Fibroblast of peridontal ligament (primary cell): ENCODE data around the gene SRGAP2C.
"Not testable (repeated sequence)": the region's sequence is repeated elsewhere in the genome, so short reads cannot be mapped to it uniquely, and the experiment has no call there.

Source experiments
- DNase-seq: peaks from one replicate; pipeline ENCODE4 v3.0.0-alpha.2; 2010; ENCODE audit errors: extremely low read depth

SRGAP2C gene

DNA sequence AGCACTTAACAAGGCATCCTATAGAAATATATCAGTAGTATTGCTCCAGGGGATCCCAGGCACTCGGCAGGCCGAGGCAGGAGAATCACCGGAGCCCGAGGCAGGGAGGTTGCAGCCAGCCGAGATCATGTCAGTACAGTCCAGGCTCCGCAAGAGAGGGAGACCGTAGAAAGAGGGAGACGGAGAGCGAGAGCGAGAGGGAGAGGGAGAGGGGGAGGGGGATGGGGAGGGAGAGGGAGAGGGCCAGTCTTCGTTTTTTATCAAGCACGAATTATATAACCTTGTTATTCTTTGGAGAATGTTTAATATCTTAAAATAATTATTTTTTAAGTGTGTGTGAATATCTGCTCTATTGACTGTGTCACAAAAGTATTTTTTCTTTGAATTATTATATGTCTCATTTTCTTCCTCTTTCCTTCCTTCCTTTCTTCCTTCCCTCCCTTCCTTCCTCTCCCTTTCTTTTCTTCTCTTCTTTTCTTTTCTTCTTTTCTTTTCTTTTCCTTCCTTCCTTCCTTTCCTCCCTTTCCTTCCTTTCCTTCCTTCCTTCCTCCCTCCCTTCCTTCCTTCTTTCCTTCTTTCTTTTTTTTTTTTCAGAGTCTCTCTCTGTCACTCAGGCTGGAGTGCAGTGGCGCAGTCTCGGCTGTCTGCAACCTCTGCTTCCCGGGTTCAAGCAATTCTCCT is 233.7 kb downstream of the SRGAP2C start:
- DNase-seq = no peak

DNA sequence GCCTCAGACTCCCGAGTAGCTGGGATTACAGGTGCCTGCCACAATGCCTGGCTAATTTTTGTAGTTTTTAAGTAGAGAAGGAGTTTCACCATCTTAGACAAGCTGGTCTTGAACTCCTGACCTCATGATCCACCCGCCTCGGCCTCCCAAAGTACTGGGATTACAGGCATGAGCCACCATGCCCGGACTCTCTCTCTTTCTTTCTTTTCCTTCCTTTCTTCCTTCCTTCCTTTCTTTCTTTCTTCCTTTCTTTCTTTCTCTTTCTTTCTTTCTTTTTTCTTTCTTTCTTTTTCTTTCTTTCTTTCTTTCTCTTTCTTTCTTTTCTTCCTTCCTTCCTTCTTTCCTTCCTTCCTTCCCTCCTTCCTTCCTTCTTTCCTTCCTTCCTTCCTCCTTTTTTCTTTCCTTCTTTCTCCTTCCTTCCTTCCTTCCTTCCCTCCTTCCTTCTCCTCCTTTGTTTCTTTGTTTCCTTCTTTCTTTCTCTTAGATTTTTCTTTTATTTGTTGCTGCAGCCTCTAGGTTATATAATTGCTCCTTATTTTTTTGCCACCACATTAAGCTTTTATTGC is 234.4 kb downstream of the SRGAP2C start:
- DNase-seq = not testable (repeated sequence)

DNA sequence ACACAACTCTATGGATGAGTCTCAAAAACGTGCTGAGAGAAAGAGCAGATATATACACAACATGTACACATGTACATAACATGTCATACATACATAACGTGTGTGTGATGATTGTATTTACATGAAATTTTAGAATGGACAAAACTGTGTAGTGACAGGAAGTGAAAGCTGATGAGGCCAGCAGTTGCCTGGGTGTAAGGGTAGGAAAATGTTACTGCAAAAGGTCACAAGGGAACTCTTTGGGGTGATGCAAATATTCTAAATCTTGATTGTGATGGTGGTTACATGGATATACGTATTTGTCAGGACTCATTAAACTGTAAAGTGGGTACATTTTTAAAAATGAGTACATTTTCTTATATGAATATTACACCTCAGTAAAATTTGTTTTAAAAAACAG is 236.7 kb downstream of the SRGAP2C start:
- not testable (repeated sequence) for DNase-seq

DNA sequence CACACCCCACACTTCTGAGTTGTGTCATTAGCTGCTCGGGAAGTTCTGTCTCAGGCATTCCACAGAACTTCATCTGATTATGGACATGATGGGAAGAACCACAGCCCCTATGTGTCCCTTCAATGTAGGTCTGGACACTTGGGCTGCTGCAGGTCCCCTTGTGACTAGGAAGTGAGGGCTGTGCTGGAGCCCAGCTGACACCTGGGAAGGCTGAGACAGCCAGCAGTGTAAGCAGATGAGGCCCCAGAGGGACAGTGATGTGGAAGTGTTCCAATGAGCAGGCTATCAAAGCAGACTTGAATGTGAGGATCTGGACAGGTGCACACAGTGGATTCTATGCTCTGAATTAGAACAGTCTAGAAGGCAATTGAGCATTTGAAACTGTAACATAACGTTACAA is 239.2 kb downstream of the SRGAP2C start:
- DNase-seq = not testable (repeated sequence)

DNA sequence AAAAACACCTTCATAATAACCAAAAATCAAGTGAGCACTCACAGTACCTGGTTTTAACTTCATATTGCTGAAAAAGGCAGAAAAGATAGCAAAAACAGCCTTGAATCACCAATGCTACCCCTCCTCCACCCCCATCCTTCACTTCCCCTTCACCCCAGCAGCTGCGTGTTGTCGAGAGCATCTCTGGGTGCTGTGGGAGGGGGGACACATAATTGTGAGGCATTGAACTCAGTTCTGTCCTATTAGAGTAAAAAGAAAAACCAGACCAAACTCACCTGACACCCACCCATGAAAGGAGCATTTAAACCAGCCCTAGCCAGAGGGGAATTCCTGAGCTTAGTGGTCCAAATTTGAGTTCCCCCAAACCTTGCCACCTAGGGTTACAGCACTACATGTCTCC is 248.7 kb downstream of the SRGAP2C start:
- DNase-seq = not testable (repeated sequence)

DNA sequence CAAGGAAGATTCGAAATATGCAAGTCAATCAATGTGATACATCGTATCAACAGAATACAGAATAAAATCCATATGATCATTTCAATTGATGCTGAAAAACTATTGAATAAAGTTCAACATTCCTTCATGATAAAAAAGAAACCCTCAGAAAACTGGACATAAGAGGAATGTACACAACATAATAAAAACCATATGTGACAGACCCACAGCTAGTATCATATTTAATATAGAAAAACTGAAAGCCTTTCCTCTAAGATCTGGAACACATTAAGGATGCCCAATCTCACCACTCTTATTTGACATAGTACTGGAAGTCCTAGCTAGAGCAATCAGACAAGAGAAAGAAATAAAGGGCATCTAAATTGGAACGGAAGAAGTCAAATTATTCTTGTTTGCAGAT is 254.1 kb downstream of the SRGAP2C start:
- peak; percentile 87 for DNase-seq

DNA sequence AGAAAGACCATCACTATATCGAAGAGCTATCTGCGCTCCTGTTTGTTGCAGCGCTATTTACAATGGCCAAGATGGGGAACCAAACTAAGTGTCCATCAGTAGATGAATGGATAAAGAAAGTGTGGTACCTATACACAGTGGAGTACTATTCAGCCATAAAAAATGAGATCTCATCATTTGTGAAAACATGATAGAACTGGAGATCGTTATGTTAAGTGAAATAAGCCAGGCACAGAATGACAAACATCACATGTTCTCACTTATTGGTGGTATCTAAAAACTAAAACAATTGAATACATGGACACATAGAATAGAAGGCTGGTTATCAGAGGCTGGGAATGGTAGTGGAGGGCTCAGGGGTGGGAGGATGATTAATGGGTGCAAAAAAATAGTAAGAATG is 256.2 kb downstream of the SRGAP2C start:
- no peak for DNase-seq
